Parathyroid adenoma (tissue), 2 donors: Measurements from ENCODE around the gene TDRKH.

Source experiments
- H2AFZ ChIP-seq: fragments of 300-600 bp; sonication (generic); one replicate; pipeline ENCODE4 v1.7.0; 2017; ENCODE audit warnings: antibody characterized with exemption, mild to moderate bottlenecking
- H3K27ac ChIP-seq: fragments of 300-600 bp; sonication (generic); one replicate; pipeline ENCODE4 v1.7.0; 2017
- H3K27me3 ChIP-seq: fragments of 300-600 bp; sonication (generic); one replicate; pipeline ENCODE4 v1.7.0; 2017; ENCODE audit warnings: low read length; ENCODE audit not compliant: control insufficient read depth, insufficient read depth
- H3K36me3 ChIP-seq: fragments of 300-600 bp; sonication (generic); one replicate; pipeline ENCODE4 v1.7.0; 2017; ENCODE audit warnings: low read length; ENCODE audit not compliant: control insufficient read depth, insufficient read depth
- H3K4me1 ChIP-seq: fragments of 300-600 bp; sonication (generic); one replicate; pipeline ENCODE4 v1.7.0; 2017; ENCODE audit warnings: control low read depth
- H3K4me2 ChIP-seq: fragments of 300-600 bp; sonication (generic); one replicate; pipeline ENCODE4 v1.7.0; 2017; ENCODE audit warnings: low read length
- H3K4me3 ChIP-seq: fragments of 300-600 bp; sonication (generic); one replicate; pipeline ENCODE4 v1.7.0; 2017; ENCODE audit warnings: low read depth, low read length
- H3K79me2 ChIP-seq: fragments of 300-600 bp; sonication (generic); one replicate; pipeline ENCODE4 v1.7.0; 2017; ENCODE audit warnings: control low read depth
- H3K9ac ChIP-seq: fragments of 300-600 bp; sonication (generic); one replicate; pipeline ENCODE4 v1.7.0; 2017; ENCODE audit warnings: mild to moderate bottlenecking
- H3K9me3 ChIP-seq: fragments of 300-600 bp; sonication (generic); one replicate; pipeline ENCODE4 v1.7.0; 2017; ENCODE audit warnings: low read length; ENCODE audit not compliant: control insufficient read depth
- CTCF ChIP-seq: fragments of 300-600 bp; sonication (generic); IDR thresholded peaks from one replicate; pipeline ENCODE4 v1.7.0; 2017; ENCODE audit warnings: antibody characterized with exemption, mild to moderate bottlenecking
- donor health status: primary hyperparathyroidism.

The TDRKH gene

DNA sequence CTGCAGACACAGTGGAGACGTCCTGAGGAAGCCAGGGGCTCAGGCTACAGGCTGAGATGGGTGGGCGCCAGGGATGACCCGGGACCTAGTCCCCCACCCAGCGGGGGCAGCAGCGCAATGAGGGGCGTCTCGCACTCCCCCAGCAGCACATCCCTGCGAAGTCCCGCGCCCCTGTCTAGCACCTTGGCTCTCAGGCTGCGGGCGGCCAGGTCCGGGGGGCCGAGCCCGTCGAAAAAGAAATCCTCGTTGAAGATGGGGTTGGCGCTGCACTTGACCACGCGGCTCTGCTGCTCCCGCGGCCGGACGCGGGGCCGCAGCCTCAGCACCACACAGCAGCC is 47.6 kb upstream of the TDRKH start:
- no peak for TF ChIP-seq CTCF
- H3K4me3 ChIP-seq: no peak overlapping the region
- H3K4me1 ChIP-seq: peaks cover 10% of the 10 kb centered on the region
- no peaks in the 10 kb centered on the region for H3K27me3 ChIP-seq
- no peak overlapping the region for H3K9ac ChIP-seq
- no peaks in the 10 kb centered on the region for H3K9me3 ChIP-seq
- no peaks in the 10 kb centered on the region for H3K36me3 ChIP-seq
- no peaks in the 10 kb centered on the region for H3K79me2 ChIP-seq
- no peak overlapping the region for H3K27ac ChIP-seq
- H3K4me2 ChIP-seq: no peak overlapping the region
- H2AFZ ChIP-seq: no peak overlapping the region

GRCh38 chr1:151837197-151837596 is 46.9 kb upstream of the TDRKH start:
- Histone ChIP-seq H3K36me3 (no peaks in the 10 kb centered on the region), H3K4me3 (no peak overlapping the region), H3K27ac (peak overlapping the region; percentile 60), H2AFZ (no peak overlapping the region), H3K79me2 (no peaks in the 10 kb centered on the region), H3K4me2 (peak overlapping the region; percentile 52), H3K9me3 (no peaks in the 10 kb centered on the region), H3K9ac (no peak overlapping the region), H3K4me1 (peaks cover 12% of the 10 kb centered on the region), H3K27me3 (no peaks in the 10 kb centered on the region)
- TF ChIP-seq CTCF: no peak

DNA sequence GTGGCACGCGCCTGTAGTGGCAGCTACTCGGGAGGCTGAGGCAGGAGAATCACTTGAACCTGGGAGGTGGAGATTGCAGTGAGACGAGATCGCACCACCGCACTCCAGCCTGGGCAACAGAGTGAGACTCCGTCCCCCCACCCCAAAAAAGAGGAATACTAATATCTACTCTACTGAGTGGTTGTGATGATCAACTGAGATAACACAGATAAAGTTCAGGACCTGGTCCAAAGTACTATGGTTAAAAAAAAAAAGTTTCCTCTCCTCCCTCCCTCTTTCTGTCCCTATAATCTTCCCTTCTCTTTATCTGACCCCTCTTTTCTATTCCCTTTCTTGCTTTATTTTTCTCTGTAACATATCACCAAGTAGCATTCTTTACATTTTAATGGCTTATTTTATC is 45.3 kb upstream of the TDRKH start:
- Histone ChIP-seq H3K9me3 (no peaks in the 10 kb centered on the region), H3K27ac (peak overlapping the region; percentile 60), H3K4me3 (no peak overlapping the region), H3K4me2 (no peak overlapping the region), H2AFZ (no peak overlapping the region), H3K79me2 (no peaks in the 10 kb centered on the region), H3K27me3 (no peaks in the 10 kb centered on the region), H3K9ac (no peak overlapping the region), H3K4me1 (peaks cover 16% of the 10 kb centered on the region), H3K36me3 (no peaks in the 10 kb centered on the region)
- TF ChIP-seq CTCF: no peak

- Histone ChIP-seq H3K27me3 (no peaks in the 10 kb centered on the region), H3K79me2 (no peaks in the 10 kb centered on the region)
Observed at GRCh38 chr1:151834239-151834638, 43.9 kb upstream of the TDRKH start.

More at GRCh38 chr1:151834239-151834638, 43.9 kb upstream of the TDRKH start:
- Histone ChIP-seq H3K4me3 (no peak overlapping the region), H3K4me1 (peaks cover 25% of the 10 kb centered on the region), H2AFZ (no peak overlapping the region), H3K9me3 (no peaks in the 10 kb centered on the region), H3K27ac (no peak overlapping the region), H3K9ac (no peak overlapping the region), H3K4me2 (no peak overlapping the region), H3K36me3 (no peaks in the 10 kb centered on the region)
- TF ChIP-seq CTCF: no peak
